ENCODE measurements around the gene USP11. TPM values are rescaled to one million over a fixed set of nuclear protein-coding genes. Genes with fewer than 3 reads are reported as not detected.

USP11 gene
- total and polyA plus RNA-seq, 2 of the 8 experiments (the other 6 are each of a cell fraction or from before 2014, with no cell fraction given) = 40.9 to 84.0 TPM

DNA sequence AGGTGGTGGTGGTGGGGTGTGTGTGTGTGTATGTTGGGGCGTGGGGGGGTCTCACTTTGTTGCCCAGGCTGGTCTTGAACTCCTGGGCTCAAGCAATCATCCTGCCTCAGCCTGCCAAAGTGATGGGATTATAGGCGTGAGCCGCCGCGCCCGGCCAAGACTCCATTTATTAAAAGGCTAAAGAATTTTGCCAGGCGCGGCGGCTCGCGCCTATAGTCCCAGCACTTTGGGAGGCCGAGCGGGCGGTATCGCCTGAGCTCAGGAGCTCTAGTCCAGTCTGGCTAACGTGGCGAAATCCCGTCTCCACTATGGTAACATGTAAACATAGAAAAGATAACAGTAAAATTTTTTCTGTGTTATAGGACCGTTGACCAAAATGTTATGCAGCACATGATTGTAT, 42.9 kb upstream of the USP11 start:
- H3K27me3 ChIP-seq (replicated peaks in 1 of 4; ENCODE audit: control insufficient read depth in 3 of 4, extremely low read depth in 1 of 4, insufficient read depth in 3 of 4, low read length in 3 of 4) = no peaks in the 10 kb centered on the region
- H3K4me2 ChIP-seq (ENCODE audit: insufficient read depth in 1 of 2, low read depth in 2 of 2, low read length in 2 of 2) = peak overlapping the region in 1 of 2 experiments; percentile 93; a peak in 2 of 4 replicates
- H3K18ac ChIP-seq (ENCODE audit: extremely low read depth, low read length) = no peak overlapping the region
- DNase-seq (ENCODE audit: low read depth in 1 of 2, low spot score in 2 of 2) (no peak), FAIRE-seq (no peak)
- no peak overlapping the region for H2BK15ac ChIP-seq (ENCODE audit: low read length)
- H4K91ac ChIP-seq (replicated peaks; ENCODE audit: insufficient read length, low read length) = no peak overlapping the region
- ChIA-PET POLR2A (ENCODE audit: partially characterized antibody) (interaction anchor here (0.7 to 2.0 kb wide), 8 partner anchors 13 to 193 kb away, joined by 3 to 11 read pairs (median 4); partner anchors contain the start of genes CDK16 and USP11), CTCF (ENCODE audit: partially characterized antibody) (interaction anchor here (0.9 kb wide), 1 partner anchor 334 kb away, joined by 3 read pairs; no protein-coding TSS in a partner anchor)
- H3K14ac ChIP-seq (ENCODE audit: insufficient read length) = no peak overlapping the region
- no peak overlapping the region for H2BK12ac ChIP-seq (ENCODE audit: low read depth, low read length)
- H4K20me1 ChIP-seq (replicated peaks in 1 of 2; ENCODE audit: control insufficient read depth in 1 of 2, insufficient read depth in 2 of 2, low read length in 2 of 2) = peaks cover 2 to 7% of the 10 kb centered on the region in 2 experiments
- H2AFZ ChIP-seq (ENCODE audit: low read length) = no peak overlapping the region
- H3K9me3 ChIP-seq (ENCODE audit: insufficient read depth in 2 of 2, low read depth in 1 of 2, low read length in 1 of 2) = no peaks in the 10 kb centered on the region
- no peak overlapping the region for H4K5ac ChIP-seq (ENCODE audit: insufficient read length, low read depth, low read length)
- H2BK20ac ChIP-seq (ENCODE audit: low read length) = no peak overlapping the region
- H3K79me1 ChIP-seq (ENCODE audit: low read depth, low read length) = no peaks in the 10 kb centered on the region
- no peak overlapping the region for H2AK5ac ChIP-seq (ENCODE audit: low read depth, low read length)
- peaks cover 0 to 7% (median 5%) of the 10 kb centered on the region in 4 experiments; a peak in 6 of 7 replicates for H3K4me1 ChIP-seq (replicated peaks in 1 of 4; ENCODE audit: control insufficient read depth in 3 of 4, insufficient read depth in 4 of 4, low read length in 3 of 4)
- H3K23me2 ChIP-seq (ENCODE audit: low read depth, low read length) = peaks cover 2% of the 10 kb centered on the region; the same call in 1 of the 2 replicates
- 66% methylated on average over 19 of the region's 19 CpGs; no CpG with 5 or more reads in 1 of the 2 experiments for WGBS, 2 experiments (ENCODE audit: extremely low coverage in 1 of 2, insufficient coverage in 1 of 2, insufficient read length in 1 of 2, insufficient replicate concordance in 2 of 2, low coverage in 1 of 2, low lambda C conversion rate in 2 of 2, missing lambda C conversion rate in 1 of 2)
- H3K56ac ChIP-seq (replicated peaks; ENCODE audit: insufficient read length, low read depth, low read length) = no peak overlapping the region
- no peak overlapping the region for H2BK120ac ChIP-seq (replicated peaks; ENCODE audit: low read depth, low read length)
- no peak overlapping the region for H4K8ac ChIP-seq (ENCODE audit: extremely low read depth, insufficient read depth, low read length)
- H3K79me2 ChIP-seq (ENCODE audit: control insufficient read depth in 1 of 2, insufficient read depth in 2 of 2, low read length in 2 of 2) = peaks cover 3 to 11% of the 10 kb centered on the region in 2 experiments; a peak in 2 of 4 replicates
- H3K36me3 ChIP-seq (ENCODE audit: control insufficient read depth in 2 of 4, insufficient read depth in 4 of 4, low read length in 3 of 4) = peaks cover 0 to 20% (median 6%) of the 10 kb centered on the region in 4 experiments; a peak in 5 of 8 replicates
- H3K23ac ChIP-seq (ENCODE audit: insufficient read length) = no peak overlapping the region
- H3K27ac ChIP-seq (ENCODE audit: low read depth, low read length) = no peak overlapping the region
- peak overlapping the region in 1 of 4 experiments; percentile 86; a peak in 1 of 8 replicates for H3K4me3 ChIP-seq (ENCODE audit: extremely low read depth in 1 of 4, insufficient read depth in 2 of 4, low read depth in 3 of 4, low read length in 4 of 4)
- no peak overlapping the region for H3K4ac ChIP-seq (replicated peaks; ENCODE audit: insufficient read length, low read depth, low read length)
- H2BK5ac ChIP-seq (ENCODE audit: low read depth, low read length) = no peak overlapping the region
- H3K9ac ChIP-seq (replicated peaks in 1 of 4; ENCODE audit: extremely low read depth in 1 of 4, low read depth in 3 of 4, low read length in 3 of 4) = no peak overlapping the region

Measured in H1 (cell line).